ENCODE data around the gene KRTAP1-3. TPM values are rescaled to one million over a fixed set of nuclear protein-coding genes. Genes with fewer than 3 reads are reported as not detected.

The KRTAP1-3 gene
- total RNA-seq, 1 donor from 2014 or later, result not detected

DNA sequence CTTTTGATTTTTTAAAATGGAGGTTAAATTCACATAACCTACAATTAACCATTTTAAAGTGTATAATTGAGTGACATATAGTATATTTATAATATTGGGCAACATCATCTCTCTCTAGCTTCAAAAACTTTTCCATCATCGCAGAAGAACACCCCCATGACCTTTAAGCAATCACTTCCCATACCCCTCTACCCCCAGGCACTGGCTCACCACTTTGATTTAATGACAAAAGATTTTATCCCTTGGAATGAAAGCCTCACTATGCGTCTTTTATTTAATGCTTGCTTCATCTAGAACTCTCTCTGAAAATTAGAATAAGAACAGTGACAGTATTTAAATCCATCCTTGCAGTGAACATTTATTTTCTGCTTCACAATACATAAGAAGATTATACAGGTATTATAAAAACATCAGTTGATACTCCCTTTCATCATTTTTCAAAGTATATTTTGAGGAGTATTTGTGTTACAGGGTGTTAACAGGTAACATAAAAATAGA lies 3.2 kb upstream of the KRTAP1-3 start:
- H3K27me3 Mint-ChIP-seq (ENCODE audit: low read depth), result no peaks in the 10 kb centered on the region
- TF ChIP-seq, protein P1, sequence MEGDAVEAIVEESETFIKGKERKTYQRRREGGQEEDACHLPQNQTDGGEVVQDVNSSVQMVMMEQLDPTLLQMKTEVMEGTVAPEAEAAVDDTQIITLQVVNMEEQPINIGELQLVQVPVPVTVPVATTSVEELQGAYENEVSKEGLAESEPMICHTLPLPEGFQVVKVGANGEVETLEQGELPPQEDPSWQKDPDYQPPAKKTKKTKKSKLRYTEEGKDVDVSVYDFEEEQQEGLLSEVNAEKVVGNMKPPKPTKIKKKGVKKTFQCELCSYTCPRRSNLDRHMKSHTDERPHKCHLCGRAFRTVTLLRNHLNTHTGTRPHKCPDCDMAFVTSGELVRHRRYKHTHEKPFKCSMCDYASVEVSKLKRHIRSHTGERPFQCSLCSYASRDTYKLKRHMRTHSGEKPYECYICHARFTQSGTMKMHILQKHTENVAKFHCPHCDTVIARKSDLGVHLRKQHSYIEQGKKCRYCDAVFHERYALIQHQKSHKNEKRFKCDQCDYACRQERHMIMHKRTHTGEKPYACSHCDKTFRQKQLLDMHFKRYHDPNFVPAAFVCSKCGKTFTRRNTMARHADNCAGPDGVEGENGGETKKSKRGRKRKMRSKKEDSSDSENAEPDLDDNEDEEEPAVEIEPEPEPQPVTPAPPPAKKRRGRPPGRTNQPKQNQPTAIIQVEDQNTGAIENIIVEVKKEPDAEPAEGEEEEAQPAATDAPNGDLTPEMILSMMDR (IDR thresholded peaks at IDR 0.05), result no peak
- H3K4me1 Mint-ChIP-seq (ENCODE audit: low read depth), result no peaks in the 10 kb centered on the region
- H3K9me3 Mint-ChIP-seq (ENCODE audit: low read depth), result peaks cover 3% of the 10 kb centered on the region
- DNase-seq (ENCODE audit: low spot score), result no peak
- no peak overlapping the region for H3K4me3 Mint-ChIP-seq (ENCODE audit: unreplicated experiment)
- H3K36me3 Mint-ChIP-seq (ENCODE audit: low read depth), result peaks cover 1% of the 10 kb centered on the region
- no peak overlapping the region for H3K27ac Mint-ChIP-seq (ENCODE audit: unreplicated experiment)

DNA sequence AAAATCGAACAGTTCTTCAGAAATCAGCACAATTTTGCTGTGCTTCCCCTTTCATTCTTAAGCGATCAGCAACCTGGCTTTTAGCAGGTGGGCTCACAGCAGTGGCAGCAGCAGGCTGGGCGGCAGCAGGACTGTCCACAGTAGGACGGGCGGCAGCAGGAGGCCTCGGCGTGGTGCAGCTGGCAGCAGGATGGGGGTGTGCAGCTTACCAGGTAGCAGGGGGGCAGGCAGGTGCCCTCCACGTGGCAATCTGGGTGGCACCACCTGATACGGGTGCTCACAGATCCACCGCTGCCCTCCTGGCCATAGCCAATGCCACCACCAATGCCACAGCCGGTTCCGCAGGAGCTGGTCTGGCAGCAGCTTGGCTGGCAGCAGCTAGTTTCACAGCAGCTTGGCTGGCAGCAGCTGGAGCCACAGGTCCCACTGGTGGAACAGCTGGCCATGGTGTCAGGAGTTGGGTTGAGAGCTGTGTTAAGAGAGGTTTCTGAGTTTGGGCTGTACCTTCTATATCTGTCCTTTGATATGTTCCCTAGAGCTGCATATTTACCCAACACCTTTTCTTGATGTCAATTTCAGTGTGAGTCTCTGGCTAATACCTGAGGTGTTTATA lies 4.9 kb downstream of the KRTAP1-3 start, which contains the start of gene KRTAP1-4:
Gene KRTAP1-4, minus strand, starts transcription at position 563 of the 613 bp plus-strand sequence. Its CDS starts 117 bp downstream, at position 446.
- no peaks in the 10 kb centered on the region for H3K36me3 Mint-ChIP-seq (ENCODE audit: low read depth)
- no peaks in the 10 kb centered on the region for H3K9me3 Mint-ChIP-seq (ENCODE audit: low read depth)
- H3K4me1 Mint-ChIP-seq (ENCODE audit: low read depth), result peaks cover 2% of the 10 kb centered on the region
- no peak within 1 kb of the TSS for H3K27ac Mint-ChIP-seq (ENCODE audit: unreplicated experiment)
- no peaks in the 10 kb centered on the region for H3K27me3 Mint-ChIP-seq (ENCODE audit: low read depth)
- no peak within 1 kb of the TSS for H3K4me3 Mint-ChIP-seq (ENCODE audit: unreplicated experiment)
- DNase-seq (ENCODE audit: low spot score), result no peak
- TF ChIP-seq, protein P1 (IDR thresholded peaks at IDR 0.05), result no peak

DNA sequence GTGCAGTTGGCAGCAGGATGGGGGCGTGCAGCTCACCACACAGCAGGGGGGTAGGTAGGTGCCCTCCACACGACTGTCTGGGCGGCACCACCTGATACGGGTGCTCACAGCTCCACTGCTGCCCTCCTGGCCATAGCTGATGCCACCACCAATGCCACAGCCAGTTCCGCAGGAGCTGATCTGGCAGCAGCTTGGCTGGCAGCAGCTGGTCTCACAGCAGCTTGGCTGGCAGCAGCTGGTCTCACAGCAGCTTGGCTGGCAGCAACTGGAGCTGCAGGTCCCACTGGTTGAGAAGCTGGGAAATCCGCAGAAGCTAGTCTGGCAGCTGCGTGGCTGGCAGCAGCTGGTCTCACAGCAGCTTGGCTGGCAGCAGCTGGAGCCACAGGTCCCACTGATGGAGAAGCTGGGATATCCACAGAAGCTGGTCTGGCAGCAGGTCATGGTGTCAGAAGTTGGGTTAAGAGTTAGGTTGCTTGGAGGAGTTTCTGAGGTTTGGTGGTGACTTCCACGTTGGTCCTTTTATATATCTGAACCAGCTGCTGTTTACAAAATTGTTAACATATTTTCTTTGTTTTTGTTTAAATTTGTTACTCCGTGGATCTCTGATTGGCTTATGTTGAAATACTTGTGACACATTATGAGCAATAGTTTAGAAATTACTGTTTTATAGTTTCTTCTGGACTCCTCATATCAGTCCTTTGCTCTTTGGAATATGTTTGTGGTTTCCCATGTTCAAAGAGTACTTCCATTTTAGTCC lies 7.8 kb downstream of the KRTAP1-3 start, which contains the start of gene KRTAP1-5:
Gene KRTAP1-5, minus strand, starts transcription at position 494 of the 757 bp plus-strand sequence. Its CDS starts 53 bp downstream, at position 441.
- Mint-ChIP-seq H3K27me3 (ENCODE audit: low read depth) (no peaks in the 10 kb centered on the region), H3K4me3 (ENCODE audit: unreplicated experiment) (no peak within 1 kb of the TSS), H3K36me3 (ENCODE audit: low read depth) (no peaks in the 10 kb centered on the region), H3K27ac (ENCODE audit: unreplicated experiment) (no peak within 1 kb of the TSS), H3K9me3 (ENCODE audit: low read depth) (no peaks in the 10 kb centered on the region), H3K4me1 (ENCODE audit: low read depth) (peaks cover 5% of the 10 kb centered on the region)
- DNase-seq (ENCODE audit: low spot score), result no peak
- TF ChIP-seq, protein P1 (IDR thresholded peaks at IDR 0.05), result no peak

DNA sequence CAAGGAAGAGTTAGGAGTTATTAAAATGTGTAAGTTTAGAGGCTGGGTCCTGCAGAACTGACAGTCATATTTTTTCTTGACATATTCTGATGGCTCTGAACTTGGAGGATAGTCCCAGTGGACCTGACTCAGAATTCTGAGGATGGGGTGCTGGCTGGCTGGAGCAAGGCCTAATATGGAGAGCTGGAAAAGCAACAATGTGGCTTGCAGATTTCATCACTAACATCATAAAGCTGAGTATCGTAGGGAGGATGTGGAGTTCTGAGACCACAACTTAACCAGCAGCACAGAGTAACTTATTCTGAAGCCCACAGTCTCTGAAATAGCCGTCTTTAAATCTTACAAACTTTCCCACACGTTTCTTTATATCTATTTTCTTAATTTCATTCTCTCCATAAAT lies 10.0 kb downstream of the KRTAP1-3 start:
- Mint-ChIP-seq H3K27me3 (ENCODE audit: low read depth) (no peaks in the 10 kb centered on the region), H3K4me3 (ENCODE audit: unreplicated experiment) (no peak overlapping the region), H3K27ac (ENCODE audit: unreplicated experiment) (no peak overlapping the region), H3K9me3 (ENCODE audit: low read depth) (peaks cover 5% of the 10 kb centered on the region), H3K4me1 (ENCODE audit: low read depth) (peaks cover 5% of the 10 kb centered on the region), H3K36me3 (ENCODE audit: low read depth) (no peaks in the 10 kb centered on the region)
- TF ChIP-seq, protein P1 (IDR thresholded peaks at IDR 0.05), result no peak
- no peak for DNase-seq (ENCODE audit: low spot score)

DNA sequence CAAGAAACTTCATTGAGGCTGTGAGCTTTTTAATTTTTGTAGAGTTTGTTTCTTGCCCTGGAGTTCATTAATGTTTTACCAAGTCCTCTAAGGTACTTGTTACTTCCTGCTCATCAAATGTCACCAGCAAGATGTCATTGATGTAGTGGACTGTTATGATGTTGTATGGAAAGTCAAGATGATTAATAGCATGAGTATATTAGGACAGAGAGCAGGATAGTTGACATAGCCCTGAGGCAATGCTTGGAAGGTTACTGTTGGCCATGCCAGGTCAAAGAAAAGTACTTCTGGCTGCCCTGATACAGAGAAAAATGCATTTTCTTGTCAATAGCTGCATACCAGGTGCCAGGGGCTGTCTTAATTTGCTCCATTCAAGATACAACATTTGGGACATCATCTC lies 14.3 kb downstream of the KRTAP1-3 start:
- H3K4me1 Mint-ChIP-seq (ENCODE audit: low read depth), result peaks cover 3% of the 10 kb centered on the region
- DNase-seq (ENCODE audit: low spot score), result no peak
- no peak overlapping the region for H3K4me3 Mint-ChIP-seq (ENCODE audit: unreplicated experiment)
- H3K9me3 Mint-ChIP-seq (ENCODE audit: low read depth), result peaks cover 5% of the 10 kb centered on the region
- H3K27ac Mint-ChIP-seq (ENCODE audit: unreplicated experiment), result no peak overlapping the region
- TF ChIP-seq, protein P1 (IDR thresholded peaks at IDR 0.05), result no peak
- H3K27me3 Mint-ChIP-seq (ENCODE audit: low read depth), result no peaks in the 10 kb centered on the region
- H3K36me3 Mint-ChIP-seq (ENCODE audit: low read depth), result no peaks in the 10 kb centered on the region

All from chondrocyte (in vitro differentiated cells).